Neural cell (in vitro differentiated cells): ENCODE data around the gene TRERF1.

Experiments used
- EP300 ChIP-seq: fragments of 450-650 bp; conservative IDR thresholded peaks from 2 replicates; pipeline ENCODE4 v1.6.1; 2014; ENCODE audit warnings: antibody characterized with exemption, mild to moderate bottlenecking, moderate library complexity; ENCODE audit not compliant: poor library complexity, severe bottlenecking
- MXI1 ChIP-seq: fragments of 450-650 bp; conservative IDR thresholded peaks from 2 replicates; pipeline ENCODE4 v1.6.1; 2014; ENCODE audit warnings: antibody characterized with exemption, mild to moderate bottlenecking; ENCODE audit not compliant: poor library complexity, severe bottlenecking
- POLR2AphosphoS5 ChIP-seq: IDR thresholded peaks from 2 replicates; pipeline ENCODE4 v1.6.1; 2012
- TF ChIP-seq, protein P1 (sequence below): fragments of 450-650 bp; IDR thresholded peaks from 2 replicates; pipeline ENCODE4 v1.5.1; 2014; ENCODE audit warnings: antibody characterized with exemption, mild to moderate bottlenecking, moderate library complexity; ENCODE audit not compliant: poor library complexity, severe bottlenecking

DNA sequence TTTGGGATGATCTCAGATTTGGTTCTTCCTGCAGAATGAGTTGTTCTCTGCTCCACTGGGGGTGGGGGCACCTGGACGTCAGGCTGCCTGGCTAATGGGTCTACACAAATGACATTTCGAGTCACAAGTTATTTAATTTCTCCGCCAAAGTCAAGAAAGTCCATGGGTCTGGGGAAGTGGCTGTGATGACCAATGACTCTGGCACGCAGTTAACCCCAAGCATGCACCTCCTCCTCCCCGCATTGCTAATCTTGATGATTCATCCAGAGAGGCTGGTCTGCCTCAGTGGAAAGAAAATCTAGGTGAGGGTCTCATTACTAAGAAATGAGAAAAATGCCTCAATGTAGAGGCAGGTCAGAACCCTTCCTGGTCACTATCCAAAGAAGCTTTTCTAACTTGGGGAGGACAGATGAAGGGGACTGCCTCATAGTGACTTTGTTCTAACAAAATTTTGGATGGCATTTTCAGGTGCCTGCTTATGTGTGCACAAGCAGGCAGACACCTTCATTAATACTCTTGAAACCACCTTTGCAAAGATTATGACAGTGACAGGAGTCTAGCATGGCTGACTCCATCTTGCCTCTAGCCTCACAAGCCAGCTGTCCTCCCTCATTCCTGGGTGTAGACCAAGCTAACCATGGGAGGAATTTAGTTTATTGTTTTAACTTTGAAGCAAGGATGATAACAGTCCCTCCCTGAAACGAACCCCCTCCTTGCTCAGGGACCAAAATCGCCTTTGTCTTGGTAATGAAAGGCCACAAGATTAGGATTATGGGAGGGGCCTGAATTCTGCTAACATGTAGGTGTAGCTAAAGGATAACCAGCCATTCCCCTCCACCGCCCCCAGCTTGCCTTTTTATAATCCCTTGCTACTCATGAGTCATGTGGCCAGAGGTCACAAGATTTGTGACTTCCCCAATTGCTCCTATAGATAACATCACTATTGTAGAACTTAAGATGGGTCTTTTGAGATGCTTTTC lies 135.4 kb downstream of the TRERF1 start:
- TF ChIP-seq MXI1 = no peak
- TF ChIP-seq, protein P1, sequence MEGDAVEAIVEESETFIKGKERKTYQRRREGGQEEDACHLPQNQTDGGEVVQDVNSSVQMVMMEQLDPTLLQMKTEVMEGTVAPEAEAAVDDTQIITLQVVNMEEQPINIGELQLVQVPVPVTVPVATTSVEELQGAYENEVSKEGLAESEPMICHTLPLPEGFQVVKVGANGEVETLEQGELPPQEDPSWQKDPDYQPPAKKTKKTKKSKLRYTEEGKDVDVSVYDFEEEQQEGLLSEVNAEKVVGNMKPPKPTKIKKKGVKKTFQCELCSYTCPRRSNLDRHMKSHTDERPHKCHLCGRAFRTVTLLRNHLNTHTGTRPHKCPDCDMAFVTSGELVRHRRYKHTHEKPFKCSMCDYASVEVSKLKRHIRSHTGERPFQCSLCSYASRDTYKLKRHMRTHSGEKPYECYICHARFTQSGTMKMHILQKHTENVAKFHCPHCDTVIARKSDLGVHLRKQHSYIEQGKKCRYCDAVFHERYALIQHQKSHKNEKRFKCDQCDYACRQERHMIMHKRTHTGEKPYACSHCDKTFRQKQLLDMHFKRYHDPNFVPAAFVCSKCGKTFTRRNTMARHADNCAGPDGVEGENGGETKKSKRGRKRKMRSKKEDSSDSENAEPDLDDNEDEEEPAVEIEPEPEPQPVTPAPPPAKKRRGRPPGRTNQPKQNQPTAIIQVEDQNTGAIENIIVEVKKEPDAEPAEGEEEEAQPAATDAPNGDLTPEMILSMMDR = no peak
- TF ChIP-seq POLR2AphosphoS5 = no peak
- no peak for TF ChIP-seq EP300
